Activated CD4-positive, alpha-beta T cell treated with anti-CD3 and anti-CD28 coated beads, Interleukin-2, amount 10 ng/mL, durations not matched to agents 24 days and 14 days (primary cell): Measurements from ENCODE around the gene DHRS9. TPM values are rescaled to one million over a fixed set of nuclear protein-coding genes. Genes with fewer than 3 reads are reported as not detected.
A peak's percentile ranks its signal among the peaks of the same experiment; 100 is the strongest.

ENCODE experiments used
- DNase-seq: peaks from one replicate; pipeline ENCODE4 v3.0.0; 2022
- H3K27ac Mint-ChIP-seq: one replicate; pipeline ENCODE4 v1.8.0; 2022; ENCODE audit warnings: mild to moderate bottlenecking, mixed read lengths
- H3K27me3 Mint-ChIP-seq: one replicate; pipeline ENCODE4 v1.8.0; 2022; ENCODE audit warnings: mixed read lengths
- H3K36me3 Mint-ChIP-seq: one replicate; pipeline ENCODE4 v1.8.0; 2022; ENCODE audit warnings: low read depth, mild to moderate bottlenecking, mixed read lengths
- H3K4me1 Mint-ChIP-seq: one replicate; pipeline ENCODE4 v1.8.0; 2021; ENCODE audit warnings: mixed read lengths
- H3K4me3 Mint-ChIP-seq: one replicate; pipeline ENCODE4 v1.8.0; 2022; ENCODE audit warnings: mild to moderate bottlenecking, moderate library complexity, mixed read lengths
- H3K9me3 Mint-ChIP-seq: one replicate; pipeline ENCODE4 v1.8.0; 2021; ENCODE audit warnings: mixed read lengths
- intact Hi-C: fragments of 100-400 bp; cut with micrococcal nuclease; formaldehyde crosslinking; loops from one replicate; pipeline ENCODE4 v1.15.1; 2023
- total RNA-seq: library from RNA; stranded (reverse); gene quantifications from 2 replicates; pipeline ENCODE4 v1.2.3, GENCODE V29; 2022

The DHRS9 gene
- total RNA-seq, 1 donor from 2014 or later = 4.5 TPM

GRCh38 chr2:169093535-169093934 is 24.2 kb downstream of the DHRS9 start:
- no peak overlapping the region for H3K27ac Mint-ChIP-seq
- no peak for DNase-seq
- no peaks in the 10 kb centered on the region for H3K27me3 Mint-ChIP-seq
- intact Hi-C loops = no loop called here
- H3K4me1 Mint-ChIP-seq = peaks cover 21% of the 10 kb centered on the region
- H3K9me3 Mint-ChIP-seq = no peaks in the 10 kb centered on the region
- H3K36me3 Mint-ChIP-seq = peaks cover 2% of the 10 kb centered on the region
- no peak overlapping the region for H3K4me3 Mint-ChIP-seq

GRCh38 chr2:169094676-169095075 is 25.3 kb downstream of the DHRS9 start:
- H3K27ac Mint-ChIP-seq = no peak overlapping the region
- H3K9me3 Mint-ChIP-seq = no peaks in the 10 kb centered on the region
- no peak for DNase-seq
- H3K27me3 Mint-ChIP-seq = no peaks in the 10 kb centered on the region
- peaks cover 2% of the 10 kb centered on the region for H3K36me3 Mint-ChIP-seq
- intact Hi-C loops = loop anchor here (1.0 kb wide), 1 partner anchor 22 kb away; no protein-coding TSS in a partner anchor
- H3K4me3 Mint-ChIP-seq = no peak overlapping the region
- H3K4me1 Mint-ChIP-seq = peaks cover 21% of the 10 kb centered on the region

- H3K4me3 Mint-ChIP-seq = peak overlapping the region; percentile 60
- peaks cover 2% of the 10 kb centered on the region for H3K36me3 Mint-ChIP-seq
- peaks cover 25% of the 10 kb centered on the region for H3K4me1 Mint-ChIP-seq
- H3K9me3 Mint-ChIP-seq = peaks cover 3% of the 10 kb centered on the region
- intact Hi-C loops = loop anchor here (1.0 kb wide), 1 partner anchor 23 kb away; no protein-coding TSS in a partner anchor
- peak; percentile 73 for DNase-seq
- no peaks in the 10 kb centered on the region for H3K27me3 Mint-ChIP-seq
- peak overlapping the region; percentile 51 for H3K27ac Mint-ChIP-seq
These were observed 26.3 kb downstream of the DHRS9 start for GRCh38 chr2:169095621-169096105.

GRCh38 chr2:169104848-169105247 is 35.5 kb downstream of the DHRS9 start:
- Mint-ChIP-seq H3K4me1 (peaks cover 55% of the 10 kb centered on the region), H3K27ac (no peak overlapping the region), H3K9me3 (peaks cover 7% of the 10 kb centered on the region), H3K4me3 (no peak overlapping the region), H3K36me3 (no peaks in the 10 kb centered on the region), H3K27me3 (no peaks in the 10 kb centered on the region)
- DNase-seq = no peak
- intact Hi-C loops = loop anchor here (2.0 to 10.0 kb wide), 4 partner anchors 33 to 260 kb away; partner anchors contain the start of gene LRP2

- intact Hi-C loops = loop anchor here (2.0 to 10.0 kb wide), 4 partner anchors 33 to 259 kb away; partner anchors contain the start of gene LRP2
- Mint-ChIP-seq H3K4me3 (peak overlapping the region; percentile 41), H3K27ac (no peak overlapping the region), H3K27me3 (no peaks in the 10 kb centered on the region), H3K36me3 (no peaks in the 10 kb centered on the region), H3K9me3 (peaks cover 4% of the 10 kb centered on the region), H3K4me1 (peaks cover 53% of the 10 kb centered on the region)
- DNase-seq = peak; percentile 63
These were observed 36.1 kb downstream of the DHRS9 start for GRCh38 chr2:169105476-169105875.

- Mint-ChIP-seq H3K9me3 (peaks cover 4% of the 10 kb centered on the region), H3K4me1 (peaks cover 50% of the 10 kb centered on the region), H3K36me3 (no peaks in the 10 kb centered on the region), H3K27me3 (peaks cover 1% of the 10 kb centered on the region), H3K27ac (no peak overlapping the region), H3K4me3 (no peak overlapping the region)
- DNase-seq = no peak
- intact Hi-C loops = loop anchor here (5.0 to 10.0 kb wide), 3 partner anchors 34 to 259 kb away; partner anchors contain the start of gene LRP2
These were observed 36.8 kb downstream of the DHRS9 start for GRCh38 chr2:169106134-169106533.

GRCh38 chr2:169106563-169107545 is 37.5 kb downstream of the DHRS9 start:
- H3K4me1 Mint-ChIP-seq = peaks cover 50% of the 10 kb centered on the region
- peak overlapping the region; percentile 3 for H3K4me3 Mint-ChIP-seq
- peak; percentile 57 for DNase-seq
- no peaks in the 10 kb centered on the region for H3K36me3 Mint-ChIP-seq
- no peak overlapping the region for H3K27ac Mint-ChIP-seq
- peaks cover 2% of the 10 kb centered on the region for H3K27me3 Mint-ChIP-seq
- intact Hi-C loops = loop anchor here (1.0 to 10.0 kb wide), 4 partner anchors 35 to 258 kb away; partner anchors contain the start of gene LRP2
- peaks cover 4% of the 10 kb centered on the region for H3K9me3 Mint-ChIP-seq

- intact Hi-C loops = loop anchor here (1.0 to 10.0 kb wide), 5 partner anchors 35 to 291 kb away; partner anchors contain the start of gene LRP2
These were observed 38.3 kb downstream of the DHRS9 start for GRCh38 chr2:169107645-169108044.

GRCh38 chr2:169108099-169108884 is 38.9 kb downstream of the DHRS9 start:
- Mint-ChIP-seq H3K27ac (peak overlapping the region; percentile 57), H3K4me1 (peaks cover 47% of the 10 kb centered on the region), H3K27me3 (peaks cover 2% of the 10 kb centered on the region), H3K4me3 (peak overlapping the region; percentile 4), H3K9me3 (peaks cover 3% of the 10 kb centered on the region), H3K36me3 (no peaks in the 10 kb centered on the region)
- intact Hi-C loops = loop anchor here (2.0 to 10.0 kb wide), 4 partner anchors 36 to 291 kb away; partner anchors contain the start of gene LRP2
- peak; percentile 57 for DNase-seq

More at GRCh38 chr2:169107645-169108044, 38.3 kb downstream of the DHRS9 start:
- peak; percentile 85 for DNase-seq
- Mint-ChIP-seq H3K27ac (no peak overlapping the region), H3K4me3 (peak overlapping the region; percentile 4), H3K4me1 (peaks cover 49% of the 10 kb centered on the region), H3K36me3 (no peaks in the 10 kb centered on the region), H3K27me3 (peaks cover 2% of the 10 kb centered on the region), H3K9me3 (peaks cover 4% of the 10 kb centered on the region)

GRCh38 chr2:169109502-169110409 is 40.4 kb downstream of the DHRS9 start:
- Mint-ChIP-seq H3K27me3 (peaks cover 2% of the 10 kb centered on the region), H3K9me3 (no peaks in the 10 kb centered on the region), H3K4me1 (peaks cover 40% of the 10 kb centered on the region), H3K36me3 (no peaks in the 10 kb centered on the region), H3K27ac (no peak overlapping the region), H3K4me3 (no peak overlapping the region)
- intact Hi-C loops = loop anchor here (1.0 to 10.0 kb wide), 6 partner anchors 22 to 289 kb away; partner anchors contain the start of gene LRP2
- peak; percentile 91 for DNase-seq

- Mint-ChIP-seq H3K9me3 (no peaks in the 10 kb centered on the region), H3K36me3 (no peaks in the 10 kb centered on the region)
- intact Hi-C loops = loop anchor here (1.0 kb wide), 1 partner anchor 31 kb away; no protein-coding TSS in a partner anchor
These were observed 41.1 kb downstream of the DHRS9 start for GRCh38 chr2:169110419-169110818.

GRCh38 chr2:169110916-169111315 is 41.6 kb downstream of the DHRS9 start:
- peaks cover 2% of the 10 kb centered on the region for H3K27me3 Mint-ChIP-seq
- no peak overlapping the region for H3K4me3 Mint-ChIP-seq
- H3K27ac Mint-ChIP-seq = no peak overlapping the region
- no peaks in the 10 kb centered on the region for H3K9me3 Mint-ChIP-seq
- no peaks in the 10 kb centered on the region for H3K36me3 Mint-ChIP-seq
- DNase-seq = no peak
- intact Hi-C loops = loop anchor here (1.0 kb wide), 1 partner anchor 30 kb away; no protein-coding TSS in a partner anchor
- peaks cover 30% of the 10 kb centered on the region for H3K4me1 Mint-ChIP-seq

More at GRCh38 chr2:169110419-169110818, 41.1 kb downstream of the DHRS9 start:
- no peak overlapping the region for H3K27ac Mint-ChIP-seq
- H3K4me3 Mint-ChIP-seq = no peak overlapping the region
- H3K27me3 Mint-ChIP-seq = peaks cover 2% of the 10 kb centered on the region
- DNase-seq = no peak
- peaks cover 35% of the 10 kb centered on the region for H3K4me1 Mint-ChIP-seq
